Activated CD8-positive, alpha-beta memory T cell treated with anti-CD3 and anti-CD28 coated beads for 24 hours (primary cell): ENCODE data around the gene SAMM50.
A peak's percentile ranks its signal among the peaks of the same experiment; 100 is the strongest.

Experiments used
- DNase-seq: peaks from one replicate; pipeline ENCODE4 v3.0.0-alpha.2; 2020

Gene SAMM50

GRCh38 chr22:43980996-43981395 lies 25.8 kb downstream of the SAMM50 start:
- no peak for DNase-seq

GRCh38 chr22:43983808-43984207 lies 28.6 kb downstream of the SAMM50 start:
- DNase-seq: no peak

- DNase-seq: no peak
Observed at GRCh38 chr22:43985532-43985931, 30.3 kb downstream of the SAMM50 start.

GRCh38 chr22:43988116-43988820 lies 33.0 kb downstream of the SAMM50 start:
- no peak for DNase-seq

GRCh38 chr22:43988960-43989359 lies 33.7 kb downstream of the SAMM50 start:
- no peak for DNase-seq

- no peak for DNase-seq
Observed at GRCh38 chr22:43990044-43990443, 34.8 kb downstream of the SAMM50 start.

GRCh38 chr22:43991316-43992020 lies 36.2 kb downstream of the SAMM50 start:
- DNase-seq: no peak

- no peak for DNase-seq
Observed at GRCh38 chr22:43992331-43992821, 37.1 kb downstream of the SAMM50 start.

GRCh38 chr22:43993072-43993760 lies 38.0 kb downstream of the SAMM50 start:
- DNase-seq: peak; percentile 82

GRCh38 chr22:43994006-43994405 lies 38.8 kb downstream of the SAMM50 start:
- no peak for DNase-seq

- DNase-seq: no peak
Observed at GRCh38 chr22:43994416-43994815, 39.2 kb downstream of the SAMM50 start.

- DNase-seq: no peak
Observed at GRCh38 chr22:43995057-43995685, 39.9 kb downstream of the SAMM50 start.

GRCh38 chr22:43995798-43996169 lies 40.5 kb downstream of the SAMM50 start:
- DNase-seq: no peak

- DNase-seq: peak; percentile 88
Observed at GRCh38 chr22:43996170-43996980, 41.1 kb downstream of the SAMM50 start.

GRCh38 chr22:43996981-43997265 lies 41.7 kb downstream of the SAMM50 start:
- DNase-seq: no peak

GRCh38 chr22:43998679-43999264 lies 43.5 kb downstream of the SAMM50 start:
- no peak for DNase-seq

GRCh38 chr22:43999378-43999777 lies 44.1 kb downstream of the SAMM50 start:
- DNase-seq: no peak

GRCh38 chr22:44000123-44000522 lies 44.9 kb downstream of the SAMM50 start:
- no peak for DNase-seq

GRCh38 chr22:44001521-44001920 lies 46.3 kb downstream of the SAMM50 start:
- DNase-seq: no peak

GRCh38 chr22:44002324-44002723 lies 47.1 kb downstream of the SAMM50 start:
- DNase-seq: no peak

GRCh38 chr22:44002997-44003396 lies 47.8 kb downstream of the SAMM50 start:
- no peak for DNase-seq

- no peak for DNase-seq
Observed at GRCh38 chr22:44003405-44004103, 48.3 kb downstream of the SAMM50 start.
